Measurements from ENCODE around the gene C1orf210. TPM values are rescaled to one million over a fixed set of nuclear protein-coding genes. Genes with fewer than 3 reads are reported as not detected.

Gene C1orf210
- not detected for total RNA-seq

GRCh38 chr1:43285269-43285990 lies at the start of gene C1orf210:
Gene C1orf210, minus strand, starts transcription at chr1:43285581. Its CDS starts 2,311 bp downstream, at chr1:43283270.
- DNase-seq: no peak

DNA sequence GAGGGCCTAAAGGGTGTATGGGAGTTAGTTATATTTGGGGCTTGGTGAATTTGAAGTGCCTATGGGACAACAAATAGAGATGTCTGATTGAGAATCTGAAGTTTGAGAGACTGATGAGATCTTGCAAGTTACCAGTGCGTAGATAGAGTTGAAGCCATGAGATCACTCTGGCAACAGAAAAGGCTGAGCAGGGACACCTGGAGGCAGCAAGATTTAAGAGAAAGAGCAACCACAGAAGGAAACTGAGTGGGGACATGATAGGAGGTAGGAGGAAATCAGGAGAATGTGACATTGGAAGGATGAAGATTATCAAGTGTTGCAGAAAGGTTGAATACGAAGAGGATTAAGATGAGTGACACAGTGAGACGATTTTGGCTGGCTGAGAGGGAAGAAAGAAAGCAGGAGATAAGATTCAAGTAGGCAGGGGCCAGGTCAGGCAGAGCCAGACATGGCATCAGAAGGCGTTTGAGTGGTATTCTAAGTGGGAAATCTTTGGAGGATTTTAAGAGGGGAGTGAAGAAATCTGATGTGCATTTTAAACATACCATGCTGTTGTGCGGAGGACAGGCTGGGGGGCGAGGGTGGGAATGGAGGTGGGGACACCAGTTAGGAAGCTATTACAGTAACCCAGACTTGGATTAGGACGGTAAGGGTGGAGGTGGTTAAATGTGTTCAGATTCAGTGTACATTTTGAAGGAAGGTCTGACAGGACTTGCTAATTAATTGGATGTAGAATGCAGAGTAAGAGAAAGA lies 49.2 kb upstream of the C1orf210 start:
- no peak for DNase-seq

DNA sequence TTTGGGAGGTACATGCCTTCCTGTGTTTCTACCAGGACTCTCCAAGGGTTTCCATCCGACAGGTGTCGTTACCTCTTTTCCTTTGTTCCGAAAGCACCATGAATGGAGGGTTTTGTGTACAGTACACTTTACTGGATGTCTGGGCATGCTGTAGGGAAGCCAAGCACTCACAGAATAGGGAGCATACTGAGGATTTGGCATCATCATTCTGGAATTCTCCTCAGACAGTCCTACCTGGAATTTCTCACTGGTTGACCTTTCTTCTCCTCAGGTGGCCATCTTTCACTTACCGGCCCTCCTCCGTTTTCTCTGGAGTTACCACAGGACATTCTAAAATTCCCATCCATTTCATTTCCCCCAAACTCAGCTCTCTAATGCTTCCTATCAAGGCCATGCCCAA lies 46.3 kb upstream of the C1orf210 start:
- no peak for DNase-seq

- no peak for DNase-seq
These were observed 44.8 kb upstream of the C1orf210 start for GRCh38 chr1:43329995-43330751.

- no peak for DNase-seq
These were observed 42.3 kb upstream of the C1orf210 start for GRCh38 chr1:43327549-43328292.

GRCh38 chr1:43325381-43325780 lies 40.0 kb upstream of the C1orf210 start:
- DNase-seq: no peak

- no peak for DNase-seq
These were observed 39.4 kb upstream of the C1orf210 start for GRCh38 chr1:43324810-43325209.

- no peak for DNase-seq
These were observed 37.1 kb upstream of the C1orf210 start for GRCh38 chr1:43322506-43322905.

GRCh38 chr1:43321331-43321891 lies 36.0 kb upstream of the C1orf210 start:
- no peak for DNase-seq

- DNase-seq: no peak
These were observed 34.4 kb upstream of the C1orf210 start for GRCh38 chr1:43319766-43320165.

DNA sequence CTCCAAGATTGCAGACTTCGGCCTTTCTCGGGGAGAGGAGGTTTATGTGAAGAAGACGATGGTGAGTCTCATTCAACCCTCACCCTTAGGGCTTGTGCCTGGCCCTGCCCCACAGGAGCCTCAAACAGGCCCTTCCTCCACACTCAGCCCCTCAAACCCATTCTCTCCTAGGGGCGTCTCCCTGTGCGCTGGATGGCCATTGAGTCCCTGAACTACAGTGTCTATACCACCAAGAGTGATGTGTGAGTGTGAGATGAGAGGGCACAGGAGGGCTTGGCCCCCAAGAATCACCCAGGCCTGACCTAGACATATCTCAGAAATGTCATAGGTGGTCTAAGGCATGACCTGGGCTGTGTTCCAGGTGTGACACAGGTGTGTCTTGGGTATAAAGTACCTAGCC lies 33.9 kb upstream of the C1orf210 start:
- no peak for DNase-seq

- no peak for DNase-seq
These were observed 33.5 kb upstream of the C1orf210 start for GRCh38 chr1:43318831-43319230.

GRCh38 chr1:43317817-43318471 lies 32.6 kb upstream of the C1orf210 start:
- peak; percentile 56 for DNase-seq

DNA sequence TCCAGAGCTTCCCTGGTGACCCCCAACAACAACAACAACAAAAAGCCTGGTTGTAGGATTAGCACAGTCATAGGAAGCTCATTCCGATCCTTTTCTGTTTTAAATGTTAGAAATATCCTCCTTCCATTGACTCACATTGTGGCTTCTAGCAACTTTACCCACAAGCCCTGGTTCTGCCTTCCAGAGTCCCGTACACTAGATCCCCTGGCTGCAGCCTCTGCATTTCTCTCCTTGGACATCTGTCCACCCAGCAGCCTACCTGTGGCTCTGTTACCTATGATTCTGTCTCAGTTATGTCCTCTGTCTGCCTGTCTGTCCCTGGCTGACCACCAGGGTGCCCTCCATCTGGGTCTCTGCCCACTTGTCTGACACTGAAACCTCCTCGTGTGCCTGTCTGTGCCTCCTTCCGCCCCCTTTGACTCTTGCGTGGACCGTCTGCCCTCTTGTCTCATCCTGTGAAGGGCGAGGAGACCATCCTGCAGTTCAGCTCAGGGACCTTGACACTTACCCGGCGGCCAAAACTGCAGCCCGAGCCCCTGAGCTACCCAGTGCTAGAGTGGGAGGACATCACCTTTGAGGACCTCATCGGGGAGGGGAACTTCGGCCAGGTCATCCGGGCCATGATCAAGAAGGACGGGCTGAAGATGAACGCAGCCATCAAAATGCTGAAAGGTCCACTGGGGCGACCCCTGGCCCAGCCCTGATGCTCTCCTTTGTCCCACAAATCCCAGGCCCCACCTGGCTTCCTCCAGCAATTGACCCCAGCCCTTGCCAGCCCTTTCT lies 31.5 kb upstream of the C1orf210 start:
- DNase-seq: no peak

DNA sequence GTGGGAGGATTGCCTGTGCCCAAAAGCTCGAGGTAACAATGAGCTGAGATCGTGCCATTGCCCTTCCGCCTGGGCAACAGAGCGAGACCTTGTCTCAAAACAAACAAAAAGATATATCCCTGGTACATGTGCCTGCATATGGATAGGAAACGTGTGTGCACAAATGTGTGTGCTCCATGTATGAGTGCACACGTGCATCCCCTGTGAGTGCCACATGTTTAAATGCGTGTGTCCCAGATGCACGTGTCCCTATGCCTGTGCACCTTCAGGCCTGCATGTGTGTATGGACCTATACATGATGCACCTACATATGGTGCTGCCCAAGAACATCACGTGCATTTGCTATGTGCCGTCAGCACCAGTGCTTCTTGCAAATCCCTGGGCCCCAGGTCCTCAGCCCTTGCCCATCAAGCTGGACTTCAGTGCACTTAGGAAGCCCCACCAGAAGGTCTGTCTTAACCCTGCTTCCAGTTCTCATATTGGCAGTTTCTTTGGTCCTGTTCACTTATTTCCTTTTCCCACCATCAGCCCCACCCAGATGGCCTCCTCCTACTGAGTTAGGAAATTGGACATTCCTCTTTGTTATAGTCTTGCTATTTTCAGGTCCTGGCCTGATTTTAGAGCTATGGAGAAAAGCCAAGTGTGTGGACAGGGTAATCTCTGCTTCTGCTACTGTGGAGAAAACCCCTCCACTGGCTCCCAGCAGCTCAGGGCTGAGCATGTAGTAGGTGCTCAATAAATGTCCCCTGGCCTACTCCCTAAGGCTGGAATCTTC lies 30.8 kb upstream of the C1orf210 start:
- DNase-seq: no peak

GRCh38 chr1:43315481-43315880 lies 30.1 kb upstream of the C1orf210 start:
- DNase-seq: peak; percentile 21

- no peak for DNase-seq
These were observed 28.9 kb upstream of the C1orf210 start for GRCh38 chr1:43314233-43314632.

DNA sequence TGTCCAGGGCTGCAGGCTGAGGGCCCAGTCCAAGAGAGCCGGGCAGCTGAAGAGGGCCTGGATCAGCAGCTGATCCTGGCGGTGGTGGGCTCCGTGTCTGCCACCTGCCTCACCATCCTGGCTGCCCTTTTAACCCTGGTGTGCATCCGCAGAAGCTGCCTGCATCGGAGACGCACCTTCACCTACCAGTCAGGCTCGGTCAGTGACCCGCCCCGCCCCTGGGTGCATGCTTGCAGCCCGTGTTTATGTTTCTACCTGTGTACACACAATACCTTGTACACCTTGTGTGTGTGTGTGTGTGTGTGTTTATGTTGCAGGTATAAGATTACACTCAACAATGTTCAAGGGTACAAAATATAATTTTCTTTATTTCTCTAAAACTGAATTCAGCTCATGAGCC lies 28.4 kb upstream of the C1orf210 start:
- no peak for DNase-seq

DNA sequence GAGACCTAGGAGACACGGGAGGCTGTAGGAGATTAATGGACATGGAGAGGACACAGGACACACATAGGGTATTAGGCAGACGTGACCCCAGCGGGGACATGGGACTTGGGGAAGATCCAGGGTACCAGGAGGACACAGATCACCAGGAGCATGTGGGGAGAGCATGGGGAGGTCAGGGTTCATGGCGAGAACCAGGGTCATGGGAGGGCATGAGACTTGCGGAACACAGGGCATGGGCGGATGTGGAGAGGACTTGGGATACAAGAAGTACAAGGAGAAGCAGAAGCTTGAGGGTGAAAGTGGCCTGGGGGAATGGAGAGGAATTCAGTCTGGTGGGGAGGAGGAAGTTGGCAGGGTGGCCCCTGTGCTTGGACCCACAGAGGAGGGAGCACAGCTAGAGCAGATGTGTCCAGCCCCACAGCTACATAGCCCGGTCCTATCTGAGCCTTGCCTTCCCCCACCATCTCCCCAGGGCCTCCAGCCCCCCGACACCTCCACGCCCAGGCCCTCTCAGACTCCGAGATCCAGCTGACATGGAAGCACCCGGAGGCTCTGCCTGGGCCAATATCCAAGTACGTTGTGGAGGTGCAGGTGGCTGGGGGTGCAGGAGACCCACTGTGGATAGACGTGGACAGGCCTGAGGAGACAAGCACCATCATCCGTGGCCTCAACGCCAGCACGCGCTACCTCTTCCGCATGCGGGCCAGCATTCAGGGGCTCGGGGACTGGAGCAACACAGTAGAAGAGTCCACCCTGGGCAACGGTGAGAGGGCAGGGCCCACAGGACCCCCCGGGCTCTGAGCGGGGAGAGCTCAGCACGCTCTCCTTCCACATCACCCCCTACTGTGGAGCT lies 27.5 kb upstream of the C1orf210 start:
- no peak for DNase-seq

All from occipital lobe (tissue), 2 donors.